GM12878 (cell line): ENCODE results near the gene PIGZ. TPM values are rescaled to one million over a fixed set of nuclear protein-coding genes. Genes with fewer than 3 reads are reported as not detected.

Experiments
- ATAC-seq: fragments of 200-7000 bp; cut with Tn5 transposase; 3 replicates; pipeline ENCODE4 v1.9.1; 2020; ENCODE audit warnings: mild to moderate bottlenecking, moderate library complexity
- BruUV-seq: library from RNA; stranded (reverse); fragments of 400-500 nt; replicated peaks from 2 replicates; lab custom pipeline; 2021; lab: Mats Ljungman, UMichigan
- CTCF ChIA-PET: fragments of 300-600 bp; sonication (Branson Sonifier 250); formaldehyde crosslinking; extraction: SDS; loops from one replicate; lab custom pipeline; 2021; ENCODE audit warnings: inconsistent platforms; lab: Yijun Ruan, JAX
- POLR2A ChIA-PET: fragments of 350-600 bp; formaldehyde crosslinking; extraction: SDS; loops from one replicate; lab custom pipeline; 2021; ENCODE audit warnings: inconsistent platforms; lab: Charles Lee
- RAD21 ChIA-PET: fragments of 300-600 bp; sonication (Branson Sonifier 250); formaldehyde crosslinking; loops from one replicate; lab custom pipeline; 2023; ENCODE audit warnings: antibody characterized with exemption; ENCODE audit not compliant: unreplicated experiment; lab: Charles Lee
- SMC1A ChIA-PET: fragments of 300-600 bp; sonication (Branson Sonifier 250); formaldehyde crosslinking; loops from one replicate; lab custom pipeline; 2023; ENCODE audit not compliant: unreplicated experiment, uncharacterized antibody; lab: Charles Lee
- DNase-seq: peaks from one replicate; pipeline ENCODE4 v3.0.0-alpha.2; 2011; ENCODE audit warnings: low read depth, low spot score
- FAIRE-seq: peaks from 3 replicates; lab custom pipeline; 2011; peaks lifted over from hg19 to GRCh38; lab: Jason Lieb, UNC
- H2AFZ ChIP-seq: 2 replicates; pipeline ENCODE4 v1.6.0; 2011; ENCODE audit warnings: low read depth, low read length, control low read depth; ENCODE audit not compliant: control insufficient read depth
- H3K27ac ChIP-seq: 2 replicates; pipeline ENCODE4 v1.5.1; 2011; ENCODE audit warnings: control low read depth; ENCODE audit not compliant: control insufficient read depth, insufficient read depth
- H3K27me3 ChIP-seq, 2 experiments: replicated peaks in 1 of 2; 2 replicates each; pipeline versions ENCODE4 v1.6.0 to v1.6.1; 2011; ENCODE audit warnings: low read length in 1 of 2; ENCODE audit not compliant: control insufficient read depth in 2 of 2, insufficient read depth in 2 of 2
- H3K36me3 ChIP-seq, 2 experiments: 2 replicates each; pipeline ENCODE4 v1.5.1; 2011; ENCODE audit warnings: low read length in 1 of 2; ENCODE audit not compliant: control insufficient read depth in 2 of 2, insufficient read depth in 2 of 2
- H3K4me1 ChIP-seq: 2 replicates; pipeline ENCODE4 v1.6.1; 2011; ENCODE audit warnings: mild to moderate bottlenecking, low read length, moderate library complexity, mixed read lengths; ENCODE audit not compliant: control insufficient read depth, insufficient read depth
- H3K4me2 ChIP-seq: 2 replicates; pipeline ENCODE4 v1.6.0; 2011; ENCODE audit warnings: control low read depth; ENCODE audit not compliant: control insufficient read depth, insufficient read depth
- H3K4me3 ChIP-seq: fragments of 200-600 bp; sonication (generic); 2 replicates; pipeline ENCODE4 v1.5.1; 2016
- H3K79me2 ChIP-seq: 2 replicates; pipeline ENCODE4 v1.6.0; 2011; ENCODE audit warnings: low read length; ENCODE audit not compliant: control insufficient read depth, insufficient read depth
- H3K9ac ChIP-seq: 2 replicates; pipeline ENCODE4 v1.8.0; 2011; ENCODE audit warnings: low read length, control low read depth, mixed read lengths; ENCODE audit not compliant: control insufficient read depth, insufficient read depth
- H3K9me3 ChIP-seq: replicated peaks from 3 replicates; pipeline ENCODE4 v1.5.1; 2011; ENCODE audit warnings: mild to moderate bottlenecking, low read length; ENCODE audit not compliant: control insufficient read depth, insufficient read depth
- H4K20me1 ChIP-seq: 2 replicates; pipeline ENCODE4 v1.6.0; 2011; ENCODE audit not compliant: control insufficient read depth, insufficient read depth
- BCLAF1 ChIP-seq: fragments of 450-650 bp; IDR thresholded peaks from 2 replicates; pipeline ENCODE4 v1.6.1; 2017; ENCODE audit warnings: antibody characterized with exemption, mild to moderate bottlenecking, moderate library complexity
- BMI1 ChIP-seq: fragments of 450-650 bp; IDR thresholded peaks from 2 replicates; pipeline ENCODE4 v1.6.1; 2016; ENCODE audit warnings: mild to moderate bottlenecking, moderate library complexity, borderline replicate concordance
- CBFB ChIP-seq: IDR thresholded peaks from 2 replicates; pipeline ENCODE4 v1.6.1; 2016; ENCODE audit warnings: antibody characterized with exemption, low read depth
- CHD1 ChIP-seq: IDR thresholded peaks from 2 replicates; pipeline ENCODE4 v1.6.1; 2012; ENCODE audit warnings: low read depth, low read length, improper control_type of control experiment
- CHD2 ChIP-seq: IDR thresholded peaks from 2 replicates; pipeline ENCODE4 v1.6.1; 2011; ENCODE audit warnings: low read depth, low read length, improper control_type of control experiment, borderline replicate concordance
- FOS ChIP-seq: IDR thresholded peaks from 3 replicates; pipeline ENCODE4 v1.6.1; 2011; ENCODE audit warnings: borderline replicate concordance; ENCODE audit not compliant: insufficient read length; ENCODE audit errors: extremely low read depth
- HDGF ChIP-seq: fragments of 450-650 bp; IDR thresholded peaks from 2 replicates; pipeline ENCODE4 v1.6.1; 2016; ENCODE audit warnings: antibody characterized with exemption
- KAT2A ChIP-seq: conservative IDR thresholded peaks from 2 replicates; pipeline ENCODE4 v1.6.1; 2011; ENCODE audit warnings: low read depth, low read length; ENCODE audit not compliant: control insufficient read depth
- MLLT1 ChIP-seq: fragments of 450-650 bp; IDR thresholded peaks from 2 replicates; pipeline ENCODE4 v1.6.1; 2016; ENCODE audit warnings: mild to moderate bottlenecking
- NBN ChIP-seq: fragments of 450-650 bp; IDR thresholded peaks from 2 replicates; pipeline ENCODE4 v1.6.1; 2016
- POLR2AphosphoS2 ChIP-seq: IDR thresholded peaks from 2 replicates; pipeline ENCODE4 v1.6.1; 2011; ENCODE audit warnings: low read depth, mild to moderate bottlenecking, low read length, improper control_type of control experiment, moderate library complexity
- SIN3A ChIP-seq: IDR thresholded peaks from 2 replicates; pipeline ENCODE4 v1.6.1; 2012; ENCODE audit warnings: low read depth, low read length, improper control_type of control experiment
- SIX5 ChIP-seq: IDR thresholded peaks from 2 replicates; pipeline ENCODE4 v1.6.1; 2011; ENCODE audit warnings: mild to moderate bottlenecking, low read depth, low read length, moderate library complexity; ENCODE audit not compliant: severe bottlenecking
- TAF1 ChIP-seq: IDR thresholded peaks from 2 replicates; pipeline ENCODE4 v1.6.1; 2011; ENCODE audit warnings: mild to moderate bottlenecking, low read depth, low read length, borderline replicate concordance
- ZBTB33 ChIP-seq: fragments of 450-650 bp; IDR thresholded peaks from 2 replicates; pipeline ENCODE4 v1.6.1; 2017; ENCODE audit warnings: mild to moderate bottlenecking
- ZNF24 ChIP-seq: fragments of 450-650 bp; IDR thresholded peaks from 2 replicates; pipeline ENCODE4 v1.6.1; 2017; ENCODE audit warnings: antibody characterized with exemption, mild to moderate bottlenecking
- ZNF622 ChIP-seq: fragments of 450-650 bp; IDR thresholded peaks from 2 replicates; pipeline ENCODE4 v1.6.1; 2017; ENCODE audit warnings: mild to moderate bottlenecking, inconsistent platforms
- WGBS: methylation state at CpG from one replicate; pipeline ENCODE4 v1.1.6; 2016; ENCODE audit warnings: low lambda C conversion rate; ENCODE audit not compliant: insufficient replicate concordance, insufficient coverage; ENCODE audit errors: missing lambda C conversion rate; 5-methylcytosine and 5-hydroxymethylcytosine counted together
- in situ Hi-C: fragments of 300-500 bp; cut with MboI; formaldehyde crosslinking; loops from 9 replicates; pipeline ENCODE4 v1.14.3; 2018; ENCODE audit warnings: mixed read lengths
- intact Hi-C: fragments of 100-400 bp; cut with micrococcal nuclease; formaldehyde crosslinking; loops from one replicate; pipeline ENCODE4 v1.14.2; 2022; ENCODE audit not compliant: unreplicated experiment
- polyA plus RNA-seq, 11 experiments: library from polyadenylated mRNA; depleted of rRNA in 4 of 11; unstranded in 6 of 11; stranded (reverse) in 5 of 11; fragments of >200 nt; fragmentation: Nextera tagmentation in 4 of 11; fragmentation: Illumina TruSeq in 1 of 11; extraction: Ambion mirVana in 4 of 11; extraction: Trizol in 1 of 11; gene quantifications; 1 replicate in 1 of 11; 2 replicates in 10 of 11; pipeline versions ENCODE4 v1.2.1 to v1.2.3, GENCODE V29; 2011 to 2016; ENCODE audit warnings: inconsistent platforms in 2 of 11, missing spikeins in 2 of 11, low read depth in 1 of 11
- total RNA-seq, 4 experiments: library from RNA; depleted of rRNA in 3 of 4; stranded (reverse); fragments of >200 nt in 3 of 4; fragmentation: Illumina TruSeq in 1 of 4; extraction: Trizol in 1 of 4; gene quantifications; 2 replicates each; pipeline versions ENCODE4 v1.2.1 to v1.2.3, GENCODE V29; 2013 to 2021

The PIGZ gene
- total and polyA plus RNA-seq, 10 of the 15 experiments (the other 5 are each of a cell fraction or from before 2014, with no cell fraction given) = 0.06 to 1.2 (median 0.64) TPM

GRCh38 chr3:197003461-197004385, 35.1 kb upstream of the PIGZ start:
- Histone ChIP-seq H3K27me3 (no peaks in the 10 kb centered on the region), H3K9me3 (no peaks in the 10 kb centered on the region; the same call in 2 of the 3 replicates), H3K4me2 (peak overlapping the region; percentile 88), H3K4me1 (peaks cover 9% of the 10 kb centered on the region), H2AFZ (peak overlapping the region; percentile 60), H3K36me3 (no peaks in the 10 kb centered on the region), H4K20me1 (no peaks in the 10 kb centered on the region), H3K79me2 (no peaks in the 10 kb centered on the region), H3K9ac (peak overlapping the region; percentile 79), H3K27ac (peak overlapping the region; percentile 70), H3K4me3 (peak overlapping the region; percentile 84)
- ChIA-PET RAD21 (interaction anchor here (0.6 to 4.3 kb wide), 11 partner anchors 17 to 254 kb away, joined by 3 to 48 read pairs (median 3); partner anchors contain the start of gene MELTF), CTCF (interaction anchor here (0.9 to 6.2 kb wide), 9 partner anchors 19 to 450 kb away, joined by 3 to 45 read pairs (median 9); partner anchors contain the start of gene MELTF), SMC1A (interaction anchor here (1.2 to 4.6 kb wide), 6 partner anchors 12 to 219 kb away, joined by 4 to 33 read pairs (median 5); partner anchors contain the start of gene MELTF), POLR2A (interaction anchor here (0.7 to 3.8 kb wide), 4 partner anchors 18 to 27 kb away, joined by 3 to 24 read pairs (median 10); no protein-coding TSS in a partner anchor)
- ATAC-seq (peak; percentile 7), DNase-seq (no peak), FAIRE-seq (no peak)
- in situ Hi-C loops = no loop called here
- BruUV-seq = no TSS peak
- WGBS = 80% methylated on average over 24 of the region's 61 CpGs
- intact Hi-C loops = loop anchor here (1.0 kb wide), 1 partner anchor 26 kb away; the partner anchor contains the start of gene MELTF
- no peak for TF ChIP-seq ZNF622
- TF ChIP-seq BMI1 = no peak
- TF ChIP-seq CBFB = no peak
- no peak for TF ChIP-seq CHD2
- peak; percentile 32; the same call in 1 of the 2 replicates for TF ChIP-seq HDGF
- no peak for TF ChIP-seq ZBTB33
- no peak for TF ChIP-seq ZNF24
- peak; percentile 42; the same call in 1 of the 2 replicates for TF ChIP-seq MLLT1
- TF ChIP-seq SIX5 = no peak
- TF ChIP-seq TAF1 = no peak
- no peak for TF ChIP-seq KAT2A
- no peak for TF ChIP-seq NBN
- no peak for TF ChIP-seq FOS
- no peak for TF ChIP-seq CHD1
- no peak for TF ChIP-seq SIN3A
- no peak for TF ChIP-seq BCLAF1
- no peak for TF ChIP-seq POLR2AphosphoS2
